IgD-negative memory B cell (primary cell): ENCODE data around the gene MPDU1. TPM values are rescaled to one million over a fixed set of nuclear protein-coding genes. Genes with fewer than 3 reads are reported as not detected.
"Not testable (repeated sequence)": the region's sequence is repeated elsewhere in the genome, so short reads cannot be mapped to it uniquely, and the experiment has no call there.

Experiments
- H3K27ac Mint-ChIP-seq, 3 donors: one replicate each; pipeline ENCODE4 v1.8.0; 2020 to 2022; ENCODE audit warnings: mild to moderate bottlenecking in 3 of 3, mixed read lengths in 3 of 3, moderate library complexity in 1 of 3
- H3K27me3 Mint-ChIP-seq: one replicate; pipeline ENCODE4 v1.8.0; 2021; ENCODE audit warnings: mixed read lengths
- H3K36me3 Mint-ChIP-seq: one replicate; pipeline ENCODE4 v1.8.0; 2020; ENCODE audit warnings: mild to moderate bottlenecking, mixed read lengths
- H3K4me1 Mint-ChIP-seq, 3 donors: one replicate each; pipeline ENCODE4 v1.8.0; 2020 to 2022; ENCODE audit warnings: mixed read lengths in 3 of 3, mild to moderate bottlenecking in 1 of 3
- H3K4me3 Mint-ChIP-seq, 4 donors: one replicate each; pipeline ENCODE4 v1.8.0; 2020 to 2022; ENCODE audit warnings: mild to moderate bottlenecking in 4 of 4, mixed read lengths in 4 of 4, moderate library complexity in 3 of 4
- H3K9me3 Mint-ChIP-seq, 3 donors: one replicate each; pipeline ENCODE4 v1.8.0; 2020 to 2021; ENCODE audit warnings: mixed read lengths in 3 of 3, mild to moderate bottlenecking in 1 of 3
- polyA plus RNA-seq: library from polyadenylated mRNA; unstranded; fragments of 300-500 nt; fragmentation: Illumina TruSeq; gene quantifications from one replicate; pipeline ENCODE4 v1.2.3, GENCODE V29; 2021

The MPDU1 gene
- polyA plus RNA-seq, 1 donor from 2014 or later: 37.9 TPM

- no peaks in the 10 kb centered on the region for H3K36me3 Mint-ChIP-seq
- H3K9me3 Mint-ChIP-seq: no peaks in the 10 kb centered on the region
- H3K27me3 Mint-ChIP-seq: no peaks in the 10 kb centered on the region
- peak overlapping the region in 2 of 3 donors; percentile 49 to 90 for H3K27ac Mint-ChIP-seq
- peaks cover 22 to 28% (median 27%) of the 10 kb centered on the region in 3 donors for H3K4me1 Mint-ChIP-seq
- peak overlapping the region; percentile 23 to 84 (median 78) for H3K4me3 Mint-ChIP-seq
These were observed 28.6 kb downstream of the MPDU1 start for GRCh38 chr17:7612294-7612640.

DNA sequence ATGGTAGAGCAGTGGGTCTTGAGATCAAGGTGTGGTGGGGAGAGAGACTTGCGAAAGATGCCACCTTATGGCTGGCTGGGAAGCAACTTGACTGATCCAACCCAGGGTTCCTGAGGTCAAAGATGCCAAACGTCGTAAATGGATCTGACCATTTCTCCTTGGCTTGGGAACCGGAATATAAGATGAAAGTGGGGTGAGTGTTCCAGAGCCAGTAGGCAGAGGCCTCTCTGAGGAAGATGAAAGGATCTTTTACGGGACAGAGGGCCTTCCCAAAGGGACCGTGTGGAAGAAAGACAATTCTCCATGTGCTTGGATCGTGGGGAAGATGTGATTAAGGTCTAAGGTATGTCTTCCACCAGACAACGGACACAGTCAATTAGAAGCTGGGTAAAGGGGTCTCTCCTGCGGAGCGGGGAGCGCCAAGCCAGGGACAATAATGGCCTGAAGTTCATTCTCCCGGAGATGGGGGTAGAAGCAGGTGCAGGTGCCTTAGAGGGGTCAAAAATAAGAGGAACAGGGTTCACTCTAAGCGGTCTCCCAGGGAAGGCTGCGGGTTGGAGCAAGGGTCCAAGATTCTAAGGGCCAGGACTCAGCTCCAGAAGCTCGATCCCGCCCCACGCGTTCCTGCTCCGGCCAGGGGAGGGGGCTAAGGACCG, 30.2 kb downstream of the MPDU1 start:
- Mint-ChIP-seq H3K27ac (peak overlapping the region; percentile 49 to 90 (median 64)), H3K4me3 (peak overlapping the region; percentile 84 to 93 (median 88)), H3K27me3 (no peaks in the 10 kb centered on the region), H3K36me3 (no peaks in the 10 kb centered on the region), H3K9me3 (no peaks in the 10 kb centered on the region), H3K4me1 (peaks cover 22 to 27% (median 26%) of the 10 kb centered on the region in 3 donors)

GRCh38 chr17:7614425-7615264, 31.0 kb downstream of the MPDU1 start, which contains the start of gene FXR2:
Gene FXR2, minus strand, starts transcription at chr17:7614897. Its CDS starts 365 bp downstream, at chr17:7614532.
- H3K27me3 Mint-ChIP-seq: no peaks in the 10 kb centered on the region
- no peaks in the 10 kb centered on the region for H3K36me3 Mint-ChIP-seq
- H3K4me3 Mint-ChIP-seq: peak within 1 kb of the TSS; percentile 84 to 98 (median 92)
- H3K4me1 Mint-ChIP-seq: peaks cover 19 to 23% (median 22%) of the 10 kb centered on the region in 3 donors
- H3K9me3 Mint-ChIP-seq: no peaks in the 10 kb centered on the region
- peak within 1 kb of the TSS; percentile 90 to 97 (median 91) for H3K27ac Mint-ChIP-seq

DNA sequence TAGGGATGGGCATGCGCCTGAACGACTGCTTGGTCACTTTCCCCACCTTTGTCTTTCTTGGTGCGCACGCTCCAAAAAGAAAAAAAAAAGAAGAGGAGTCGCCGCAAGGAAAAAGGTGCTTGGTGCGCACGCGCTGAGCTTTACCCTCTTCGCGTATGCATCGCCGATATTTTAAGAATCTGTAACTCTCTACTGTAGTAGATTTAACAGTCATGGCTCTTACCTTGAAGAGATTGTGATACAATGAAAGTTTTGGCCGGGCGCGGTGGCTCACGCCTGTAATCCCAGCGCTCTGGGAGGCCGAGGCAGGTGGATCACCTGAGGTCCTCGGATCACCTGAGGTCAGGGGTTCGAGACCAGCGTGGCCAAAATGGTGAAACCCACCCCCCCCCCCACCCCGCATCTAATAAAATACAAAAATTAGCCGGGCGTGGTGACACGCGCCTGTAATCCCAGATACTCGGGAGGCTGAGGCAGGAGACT, 31.7 kb downstream of the MPDU1 start:
- H3K27ac Mint-ChIP-seq: peak overlapping the region; percentile 83 to 97 (median 91)
- H3K27me3 Mint-ChIP-seq: no peaks in the 10 kb centered on the region
- peak overlapping the region; percentile 84 to 98 (median 90) for H3K4me3 Mint-ChIP-seq
- H3K9me3 Mint-ChIP-seq: no peaks in the 10 kb centered on the region
- no peaks in the 10 kb centered on the region for H3K36me3 Mint-ChIP-seq
- H3K4me1 Mint-ChIP-seq: peaks cover 18 to 23% (median 22%) of the 10 kb centered on the region in 3 donors

DNA sequence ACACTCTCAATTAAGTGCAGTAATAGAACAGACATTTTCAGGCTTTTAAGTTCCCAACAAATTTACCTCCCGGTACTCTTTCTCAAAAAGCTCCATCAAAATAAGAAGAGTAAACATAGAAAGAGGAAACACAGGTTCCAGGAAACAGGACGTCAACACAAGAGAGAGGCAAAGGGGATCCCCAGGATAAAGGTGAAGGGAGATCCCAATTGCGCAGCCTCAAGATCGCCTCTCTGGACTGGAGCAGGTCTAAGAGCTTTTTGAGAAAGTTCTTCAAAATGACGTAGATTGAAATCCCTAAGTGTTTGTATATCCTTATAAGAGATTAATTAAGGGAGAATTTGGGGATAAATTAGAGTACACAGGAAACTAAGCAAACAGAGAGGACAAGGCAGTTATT, 35.0 kb downstream of the MPDU1 start:
- H3K27me3 Mint-ChIP-seq: no peaks in the 10 kb centered on the region
- peaks cover 3 to 5% (median 4%) of the 10 kb centered on the region in 3 donors for H3K4me1 Mint-ChIP-seq
- no peaks in the 10 kb centered on the region for H3K9me3 Mint-ChIP-seq
- H3K4me3 Mint-ChIP-seq: peak overlapping the region in 1 of 4 donors; percentile 40
- no peaks in the 10 kb centered on the region for H3K36me3 Mint-ChIP-seq
- no peak overlapping the region for H3K27ac Mint-ChIP-seq

- Mint-ChIP-seq H3K9me3 (no peaks in the 10 kb centered on the region), H3K27me3 (no peaks in the 10 kb centered on the region), H3K4me3 (no peak overlapping the region)
These were observed 37.2 kb downstream of the MPDU1 start for GRCh38 chr17:7620835-7621234.

GRCh38 chr17:7623661-7624060, 40.0 kb downstream of the MPDU1 start:
- peaks cover 3 to 10% (median 5%) of the 10 kb centered on the region in 3 donors for H3K4me1 Mint-ChIP-seq
- H3K36me3 Mint-ChIP-seq: no peaks in the 10 kb centered on the region
- H3K9me3 Mint-ChIP-seq: no peaks in the 10 kb centered on the region
- no peak overlapping the region for H3K4me3 Mint-ChIP-seq
- no peaks in the 10 kb centered on the region for H3K27me3 Mint-ChIP-seq
- peak overlapping the region in 2 of 3 donors; percentile 46 to 83 for H3K27ac Mint-ChIP-seq

More at GRCh38 chr17:7620835-7621234, 37.2 kb downstream of the MPDU1 start:
- no peak overlapping the region for H3K27ac Mint-ChIP-seq
- no peaks in the 10 kb centered on the region for H3K36me3 Mint-ChIP-seq
- H3K4me1 Mint-ChIP-seq: no peaks in the 10 kb centered on the region

- H3K27me3 Mint-ChIP-seq, H3K9me3 Mint-ChIP-seq, H3K36me3 Mint-ChIP-seq: not testable (repeated sequence)
- Mint-ChIP-seq H3K4me3 (peak overlapping the region in 3 of 4 donors; percentile 21 to 95 (median 86)), H3K27ac (peak overlapping the region in 1 of 3 donors; percentile 46), H3K4me1 (peaks cover 3 to 10% (median 5%) of the 10 kb centered on the region in 3 donors)
These were observed 42.1 kb downstream of the MPDU1 start for GRCh38 chr17:7625749-7626148.

DNA sequence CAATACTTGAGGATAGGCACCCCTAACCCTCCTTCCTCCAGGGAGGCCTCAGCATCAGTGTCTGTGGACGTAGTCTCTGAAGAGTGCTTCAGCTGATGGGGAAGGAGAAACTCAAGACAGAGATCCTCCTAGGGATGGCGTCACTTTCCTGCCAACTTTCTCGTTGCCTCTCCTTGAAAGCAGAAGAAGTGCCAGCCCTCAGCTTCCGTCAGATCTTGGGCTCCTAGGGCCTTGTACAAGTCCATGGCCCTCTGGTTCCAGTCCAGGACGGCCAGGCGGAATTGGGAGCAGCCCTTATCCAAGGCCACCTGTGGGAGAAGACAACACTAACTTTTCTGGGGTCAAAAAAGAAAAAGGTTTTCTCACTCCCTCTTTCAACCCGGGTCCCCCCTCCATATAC, 42.7 kb downstream of the MPDU1 start:
- no peaks in the 10 kb centered on the region for H3K9me3 Mint-ChIP-seq
- H3K27ac Mint-ChIP-seq: peak overlapping the region in 1 of 3 donors; percentile 46
- peaks cover 3 to 10% (median 5%) of the 10 kb centered on the region in 3 donors for H3K4me1 Mint-ChIP-seq
- no peaks in the 10 kb centered on the region for H3K27me3 Mint-ChIP-seq
- H3K4me3 Mint-ChIP-seq: peak overlapping the region; percentile 91 to 96 (median 94)
- H3K36me3 Mint-ChIP-seq: no peaks in the 10 kb centered on the region

DNA sequence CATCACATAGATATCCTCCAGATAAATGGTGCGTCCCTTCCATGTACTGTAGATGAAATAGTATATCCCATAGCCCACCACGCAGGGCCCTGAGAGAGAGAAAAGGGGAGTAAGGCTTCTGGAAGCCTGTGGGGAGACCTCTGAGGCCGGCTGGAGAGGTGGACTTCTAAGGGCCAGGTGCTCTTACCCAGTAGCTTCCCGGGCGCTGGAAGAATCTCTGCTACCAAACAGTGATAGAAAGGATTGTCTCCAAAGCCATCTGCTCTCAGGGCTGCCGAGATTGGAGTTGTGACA, 43.3 kb downstream of the MPDU1 start:
- H3K4me3 Mint-ChIP-seq: peak overlapping the region; percentile 91 to 96 (median 94)
- H3K27me3 Mint-ChIP-seq: no peaks in the 10 kb centered on the region
- no peaks in the 10 kb centered on the region for H3K36me3 Mint-ChIP-seq
- H3K9me3 Mint-ChIP-seq: no peaks in the 10 kb centered on the region
- peaks cover 3 to 10% (median 5%) of the 10 kb centered on the region in 3 donors for H3K4me1 Mint-ChIP-seq
- peak overlapping the region in 2 of 3 donors; percentile 78 to 89 for H3K27ac Mint-ChIP-seq

- peak within 1 kb of the TSS; percentile 91 to 96 (median 94) for H3K4me3 Mint-ChIP-seq
- no peaks in the 10 kb centered on the region for H3K9me3 Mint-ChIP-seq
- peak within 1 kb of the TSS; percentile 84 to 99 (median 89) for H3K27ac Mint-ChIP-seq
- H3K4me1 Mint-ChIP-seq: peaks cover 3 to 12% (median 5%) of the 10 kb centered on the region in 3 donors
- no peaks in the 10 kb centered on the region for H3K27me3 Mint-ChIP-seq
- H3K36me3 Mint-ChIP-seq: no peaks in the 10 kb centered on the region
These were observed 43.8 kb downstream of the MPDU1 start, which contains the start of gene SAT2 for GRCh38 chr17:7627250-7628121. Gene SAT2, minus strand, starts transcription at chr17:7627821. Its CDS starts 186 bp downstream, at chr17:7627635.

GRCh38 chr17:7629939-7630571, 46.4 kb downstream of the MPDU1 start, which contains the start of gene SHBG:
Gene SHBG, plus strand, starts transcription at chr17:7630135. Its CDS starts 38 bp downstream, at chr17:7630173.
- Mint-ChIP-seq H3K27me3 (no peaks in the 10 kb centered on the region), H3K4me3 (peak within 1 kb of the TSS in 2 of 4 donors; percentile 29 to 34), H3K36me3 (no peaks in the 10 kb centered on the region), H3K4me1 (peaks cover 3 to 12% (median 5%) of the 10 kb centered on the region in 3 donors), H3K27ac (peak within 1 kb of the TSS in 1 of 3 donors; percentile 3), H3K9me3 (no peaks in the 10 kb centered on the region)

GRCh38 chr17:7631398-7632380, 48.0 kb downstream of the MPDU1 start:
- peaks cover 3% of the 10 kb centered on the region for H3K27me3 Mint-ChIP-seq
- H3K4me3 Mint-ChIP-seq: peak overlapping the region in 2 of 4 donors; percentile 17 to 51
- H3K9me3 Mint-ChIP-seq: no peaks in the 10 kb centered on the region
- H3K27ac Mint-ChIP-seq: no peak overlapping the region
- peaks cover 3 to 6% (median 5%) of the 10 kb centered on the region in 3 donors for H3K4me1 Mint-ChIP-seq
- H3K36me3 Mint-ChIP-seq: no peaks in the 10 kb centered on the region
